AG04450 (cell line): ENCODE results near the gene PDE1C. TPM values are rescaled to one million over a fixed set of nuclear protein-coding genes. Genes with fewer than 3 reads are reported as not detected.

ENCODE experiments used
- CTCF ChIA-PET: fragments of 300-600, 350-600 bp; formaldehyde crosslinking; extraction: SDS; loops from one replicate; lab custom pipeline; 2022; ENCODE audit warnings: antibody characterized with exemption, inconsistent platforms; lab: Charles Lee
- POLR2A ChIA-PET: fragments of 350-600 bp; formaldehyde crosslinking; extraction: SDS; loops from one replicate; lab custom pipeline; 2021; ENCODE audit warnings: antibody characterized with exemption, inconsistent platforms; lab: Yijun Ruan, JAX
- DNase-seq: peaks from one replicate; pipeline ENCODE4 v3.0.0-alpha.2; 2011; ENCODE audit warnings: low read depth, low spot score
- H3K27ac ChIP-seq: one replicate; pipeline ENCODE4 v1.5.1; 2012; ENCODE audit warnings: low read depth, low read length, control low read depth
- H3K27me3 ChIP-seq: one replicate; pipeline ENCODE4 v1.6.0; 2012; ENCODE audit warnings: low read length; ENCODE audit not compliant: control insufficient read depth, insufficient read depth
- H3K4me3 ChIP-seq: 2 replicates; pipeline ENCODE4 v1.5.1; 2011; ENCODE audit warnings: mild to moderate bottlenecking, low read depth, low read length, control low read depth
- H3K9me3 ChIP-seq: 2 replicates; pipeline ENCODE4 v1.5.1; 2012; ENCODE audit warnings: low read length; ENCODE audit not compliant: control insufficient read depth, insufficient read depth
- polyA plus RNA-seq: library from polyadenylated mRNA; depleted of rRNA; stranded (reverse); fragments of >200 nt; gene quantifications from 2 replicates; pipeline ENCODE4 v1.2.3, GENCODE V29; 2011
- TF ChIP-seq, protein P1 (sequence below): IDR thresholded peaks from 2 replicates; pipeline ENCODE4 v1.5.1; 2011; ENCODE audit warnings: low read depth, low read length, control low read depth, inconsistent platforms

PDE1C gene
- polyA plus RNA-seq, 1 experiment: 3.8 TPM

- Histone ChIP-seq H3K9me3 (no peaks in the 10 kb centered on the region; the same call in 1 of the 2 replicates), H3K4me3 (no peak overlapping the region), H3K27ac (no peak overlapping the region), H3K27me3 (no peaks in the 10 kb centered on the region)
- DNase-seq: peak; percentile 11
- ChIA-PET CTCF (interaction anchor here (0.7 to 2.4 kb wide), 8 partner anchors 51 to 602 kb away, joined by 3 to 8 read pairs (median 6); no protein-coding TSS in a partner anchor), POLR2A (no interaction called here)
- TF ChIP-seq, protein P1, sequence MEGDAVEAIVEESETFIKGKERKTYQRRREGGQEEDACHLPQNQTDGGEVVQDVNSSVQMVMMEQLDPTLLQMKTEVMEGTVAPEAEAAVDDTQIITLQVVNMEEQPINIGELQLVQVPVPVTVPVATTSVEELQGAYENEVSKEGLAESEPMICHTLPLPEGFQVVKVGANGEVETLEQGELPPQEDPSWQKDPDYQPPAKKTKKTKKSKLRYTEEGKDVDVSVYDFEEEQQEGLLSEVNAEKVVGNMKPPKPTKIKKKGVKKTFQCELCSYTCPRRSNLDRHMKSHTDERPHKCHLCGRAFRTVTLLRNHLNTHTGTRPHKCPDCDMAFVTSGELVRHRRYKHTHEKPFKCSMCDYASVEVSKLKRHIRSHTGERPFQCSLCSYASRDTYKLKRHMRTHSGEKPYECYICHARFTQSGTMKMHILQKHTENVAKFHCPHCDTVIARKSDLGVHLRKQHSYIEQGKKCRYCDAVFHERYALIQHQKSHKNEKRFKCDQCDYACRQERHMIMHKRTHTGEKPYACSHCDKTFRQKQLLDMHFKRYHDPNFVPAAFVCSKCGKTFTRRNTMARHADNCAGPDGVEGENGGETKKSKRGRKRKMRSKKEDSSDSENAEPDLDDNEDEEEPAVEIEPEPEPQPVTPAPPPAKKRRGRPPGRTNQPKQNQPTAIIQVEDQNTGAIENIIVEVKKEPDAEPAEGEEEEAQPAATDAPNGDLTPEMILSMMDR: peak; percentile 82
Measured at GRCh38 chr7:31735991-31736982, 333.9 kb downstream of the PDE1C start.

DNA sequence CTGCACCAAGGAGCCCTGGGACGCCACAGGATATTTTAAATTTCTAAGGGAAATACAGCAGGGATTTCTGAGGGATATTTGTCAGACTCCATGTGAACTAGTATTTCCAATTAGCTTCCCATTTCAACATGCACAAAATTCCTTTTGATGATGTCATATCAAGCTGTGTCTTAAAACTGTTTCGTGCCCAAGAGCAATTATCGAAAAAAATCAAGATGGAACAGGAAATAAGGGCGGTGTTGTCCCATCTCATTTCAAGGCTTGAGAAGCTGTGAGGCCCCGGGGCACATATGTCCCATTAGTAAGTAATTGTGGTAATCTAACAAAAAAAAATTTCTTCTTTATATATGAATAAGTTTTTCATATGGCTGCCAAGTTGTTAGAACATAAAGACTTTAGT, 335.8 kb downstream of the PDE1C start:
- Histone ChIP-seq H3K27me3 (no peaks in the 10 kb centered on the region), H3K9me3 (no peaks in the 10 kb centered on the region; the same call in none of the 2 replicates), H3K4me3 (no peak overlapping the region), H3K27ac (no peak overlapping the region)
- no peak for DNase-seq
- TF ChIP-seq, protein P1: no peak
- CTCF ChIA-PET: interaction anchor here (0.9 to 2.4 kb wide), 3 partner anchors 85 to 476 kb away, joined by 3 to 8 read pairs (median 4); no protein-coding TSS in a partner anchor
- POLR2A ChIA-PET: no interaction called here

- Histone ChIP-seq H3K4me3 (no peak overlapping the region), H3K9me3 (peaks cover 2% of the 10 kb centered on the region; the same call in 1 of the 2 replicates), H3K27me3 (no peaks in the 10 kb centered on the region), H3K27ac (no peak overlapping the region)
- ChIA-PET POLR2A (no interaction called here), CTCF (no interaction called here)
- TF ChIP-seq, protein P1: no peak
- DNase-seq: no peak
Measured at GRCh38 chr7:31729195-31729804, 340.9 kb downstream of the PDE1C start.

GRCh38 chr7:31724696-31725095, 345.5 kb downstream of the PDE1C start:
- CTCF ChIA-PET: interaction anchor here (0.8 kb wide), 1 partner anchor 486 kb away, joined by 3 read pairs; no protein-coding TSS in a partner anchor
- DNase-seq: no peak
- POLR2A ChIA-PET: no interaction called here
- Histone ChIP-seq H3K27me3 (no peaks in the 10 kb centered on the region), H3K27ac (no peak overlapping the region), H3K4me3 (no peak overlapping the region), H3K9me3 (peaks cover 2% of the 10 kb centered on the region; the same call in 1 of the 2 replicates)
- TF ChIP-seq, protein P1: no peak
